ENCODE results near the gene WWC1.

DNA sequence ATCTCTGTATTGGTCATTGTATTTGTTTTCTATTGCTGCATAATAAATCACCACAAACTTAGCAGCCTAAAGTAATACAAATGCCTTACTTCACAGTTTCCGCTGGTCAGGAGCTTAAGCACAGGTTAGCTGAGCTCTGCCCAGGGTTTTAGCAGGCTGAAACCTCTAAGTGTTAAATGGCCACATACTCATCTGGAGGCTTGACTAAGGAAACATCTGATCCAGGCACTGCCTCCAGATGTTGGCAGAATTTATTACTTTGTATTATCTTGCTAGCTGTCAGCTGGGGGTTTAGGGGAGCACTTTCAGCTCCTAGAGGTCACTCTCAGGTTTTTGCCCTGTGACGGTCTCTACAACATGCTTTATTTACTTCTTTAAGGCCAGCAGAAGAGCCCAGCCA is 171.6 kb downstream of the WWC1 start:
- TF ChIP-seq, protein P1, sequence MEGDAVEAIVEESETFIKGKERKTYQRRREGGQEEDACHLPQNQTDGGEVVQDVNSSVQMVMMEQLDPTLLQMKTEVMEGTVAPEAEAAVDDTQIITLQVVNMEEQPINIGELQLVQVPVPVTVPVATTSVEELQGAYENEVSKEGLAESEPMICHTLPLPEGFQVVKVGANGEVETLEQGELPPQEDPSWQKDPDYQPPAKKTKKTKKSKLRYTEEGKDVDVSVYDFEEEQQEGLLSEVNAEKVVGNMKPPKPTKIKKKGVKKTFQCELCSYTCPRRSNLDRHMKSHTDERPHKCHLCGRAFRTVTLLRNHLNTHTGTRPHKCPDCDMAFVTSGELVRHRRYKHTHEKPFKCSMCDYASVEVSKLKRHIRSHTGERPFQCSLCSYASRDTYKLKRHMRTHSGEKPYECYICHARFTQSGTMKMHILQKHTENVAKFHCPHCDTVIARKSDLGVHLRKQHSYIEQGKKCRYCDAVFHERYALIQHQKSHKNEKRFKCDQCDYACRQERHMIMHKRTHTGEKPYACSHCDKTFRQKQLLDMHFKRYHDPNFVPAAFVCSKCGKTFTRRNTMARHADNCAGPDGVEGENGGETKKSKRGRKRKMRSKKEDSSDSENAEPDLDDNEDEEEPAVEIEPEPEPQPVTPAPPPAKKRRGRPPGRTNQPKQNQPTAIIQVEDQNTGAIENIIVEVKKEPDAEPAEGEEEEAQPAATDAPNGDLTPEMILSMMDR (IDR thresholded peaks at IDR 0.05): no peak
- no peak for TF ChIP-seq POLR2A (IDR thresholded peaks at IDR 0.05)

All from body of pancreas (tissue), 4 donors.